ENCODE results near the gene COMMD8. TPM values are rescaled to one million over a fixed set of nuclear protein-coding genes. Genes with fewer than 3 reads are reported as not detected.
"Not testable (repeated sequence)": the region's sequence is repeated elsewhere in the genome, so short reads cannot be mapped to it uniquely, and the experiment has no call there.

The COMMD8 gene
- total RNA-seq, result 10 to 100 TPM; 16.7 to 19.1 TPM
- long read RNA-seq, donor 1, transcript COMMD8-201 (5 exons, 1,469 nt), result major isoform, 5 of 6 reads
- long read RNA-seq, donor 1, partial matches to known transcripts, result 0 of 6 reads
- long read RNA-seq, donor 1, other reads (novel, unspliced or antisense), result 1 of 6 reads
- long read RNA-seq, donor 2, transcript COMMD8-201 (5 exons, 1,469 nt), result major isoform, 51 of 56 reads
- long read RNA-seq, donor 2, partial matches to known transcripts, result 2 of 56 reads
- long read RNA-seq, donor 2, other reads (novel, unspliced or antisense), result 3 of 56 reads

DNA sequence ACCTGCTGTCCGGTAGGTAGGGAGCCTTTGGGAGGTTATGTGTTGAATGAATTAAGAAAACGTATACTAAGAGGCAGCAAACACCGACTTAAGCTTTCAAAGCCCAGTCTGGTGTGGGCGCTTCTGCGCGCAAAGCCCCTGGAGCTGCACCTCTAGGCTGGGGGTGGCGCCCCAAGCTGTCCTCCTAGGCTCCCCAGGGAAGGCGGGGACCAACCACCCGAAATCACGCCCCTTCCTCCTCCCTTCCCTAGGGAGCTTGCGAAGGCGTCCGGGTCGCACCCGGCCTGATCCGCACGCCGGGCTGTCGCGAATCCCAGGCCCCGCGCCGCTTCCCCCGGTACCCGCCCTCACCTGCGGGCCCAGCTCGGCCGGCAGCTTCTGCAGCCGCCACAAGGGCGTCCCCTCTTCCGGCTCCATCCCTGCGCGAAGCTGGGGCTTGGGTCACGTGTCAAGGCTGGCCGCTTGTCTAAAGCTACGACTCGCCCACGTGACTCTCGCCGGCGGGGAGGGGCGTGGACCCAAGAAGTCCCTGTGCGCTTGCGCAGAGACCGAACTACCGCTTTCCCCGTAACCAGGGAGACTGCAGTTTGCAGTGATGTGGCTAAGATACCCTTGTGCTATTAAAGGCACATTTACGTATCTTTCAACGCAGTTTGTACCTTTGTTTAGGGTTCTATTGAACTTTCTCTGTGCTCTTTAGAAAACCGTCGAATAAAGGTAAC is at the start of gene COMMD8:
TSS of gene COMMD8 (minus strand) at position 468 of the 722 bp plus-strand sequence. CDS start at position 417, 51 bp downstream.
- intact Hi-C loops (cut with DNase I), result no loop called here
- peak; percentile 99 for DNase-seq (ENCODE audit: low spot score)

DNA sequence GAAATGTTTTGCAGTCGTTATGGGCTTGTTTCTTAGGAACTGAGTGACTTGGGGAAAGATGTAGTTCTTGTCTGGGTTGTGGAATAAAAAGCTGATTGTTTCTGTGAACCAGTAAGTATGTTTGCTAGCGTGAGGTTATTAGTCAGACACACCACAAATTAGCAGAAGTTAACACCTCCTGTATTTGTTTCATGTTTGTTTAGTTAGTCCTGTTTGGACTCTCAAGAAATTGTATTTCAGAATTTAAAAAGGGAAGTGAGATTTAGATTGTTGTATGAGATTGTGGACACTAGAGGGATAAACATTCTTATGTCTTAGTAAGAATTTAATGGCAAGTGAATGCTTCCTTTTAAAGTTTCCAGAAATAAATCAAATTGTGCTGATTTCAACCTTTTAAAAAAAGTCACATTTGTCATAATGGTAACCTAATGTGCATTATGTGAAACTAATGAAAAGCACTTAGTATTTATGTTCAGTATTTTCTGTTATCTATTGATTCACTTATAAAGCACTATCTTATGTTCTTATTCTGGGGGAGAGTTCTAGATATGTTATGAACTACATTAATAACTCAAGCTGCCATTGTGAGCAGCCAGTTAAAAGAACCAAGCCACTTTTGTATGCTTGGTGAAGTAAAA is 47.1 kb upstream of the COMMD8 start:
- intact Hi-C loops (cut with DNase I), result no loop called here
- no peak for DNase-seq (ENCODE audit: low spot score)

DNA sequence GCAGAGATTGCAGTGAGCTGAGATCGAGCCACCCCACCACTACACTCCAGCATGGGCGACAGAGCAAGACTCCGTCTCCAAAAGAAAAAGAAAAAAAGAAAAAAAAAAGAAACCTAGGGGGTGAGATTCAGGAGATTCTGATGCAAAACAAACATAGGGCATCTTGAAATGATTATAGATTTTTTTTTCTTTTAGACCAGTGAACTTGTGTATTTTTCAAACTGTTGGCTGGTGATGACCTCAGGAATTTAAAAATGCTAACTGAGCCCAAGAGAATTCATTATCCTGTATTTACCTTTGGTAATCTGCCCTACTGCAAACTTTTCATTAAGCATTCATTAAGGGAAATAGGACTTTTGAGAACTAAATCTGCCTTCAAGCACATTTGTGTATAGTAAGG is 42.2 kb upstream of the COMMD8 start:
- intact Hi-C loops (cut with DNase I), result no loop called here
- no peak for DNase-seq (ENCODE audit: low spot score)

DNA sequence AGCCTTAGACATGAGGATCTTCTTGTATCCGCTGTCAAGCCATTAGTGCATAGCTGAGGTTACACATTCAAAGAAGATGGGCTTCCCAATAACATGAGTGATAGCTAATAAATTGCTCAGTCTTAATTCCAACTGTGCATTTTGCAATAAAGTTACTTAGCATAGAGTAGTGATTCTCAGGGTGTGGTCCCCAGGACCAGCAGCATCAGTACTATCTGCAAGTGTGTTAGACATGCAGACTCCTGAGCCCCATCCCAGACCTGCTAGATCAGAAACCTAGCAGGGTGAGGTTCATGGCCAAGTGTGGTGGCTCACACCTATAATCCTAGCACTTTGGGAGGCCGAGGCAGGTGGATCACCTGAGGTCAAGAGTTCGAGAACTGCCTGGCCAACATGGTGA is 41.6 kb upstream of the COMMD8 start:
- intact Hi-C loops (cut with DNase I), result no loop called here
- DNase-seq (ENCODE audit: low spot score), result no peak

DNA sequence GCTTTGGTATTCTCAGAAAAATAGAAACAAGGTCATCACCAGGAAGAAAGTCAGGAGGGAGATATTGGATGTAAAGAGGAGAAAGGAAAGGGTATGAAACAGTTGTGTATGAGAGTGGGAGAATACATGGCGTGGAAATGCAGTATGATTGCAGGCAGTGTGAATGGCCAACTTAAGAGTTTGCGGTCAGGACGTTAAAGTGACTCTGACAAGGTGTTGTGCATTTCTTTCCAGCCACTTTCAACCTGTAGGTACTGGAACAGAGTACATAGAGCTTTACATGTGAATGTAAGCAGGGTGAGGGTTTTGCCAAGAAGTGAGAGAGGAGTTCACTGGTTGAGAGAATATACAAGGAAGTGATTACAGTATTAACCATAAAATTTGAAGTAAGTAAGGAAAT is 37.3 kb upstream of the COMMD8 start:
- DNase-seq (ENCODE audit: low spot score), result no peak

DNA sequence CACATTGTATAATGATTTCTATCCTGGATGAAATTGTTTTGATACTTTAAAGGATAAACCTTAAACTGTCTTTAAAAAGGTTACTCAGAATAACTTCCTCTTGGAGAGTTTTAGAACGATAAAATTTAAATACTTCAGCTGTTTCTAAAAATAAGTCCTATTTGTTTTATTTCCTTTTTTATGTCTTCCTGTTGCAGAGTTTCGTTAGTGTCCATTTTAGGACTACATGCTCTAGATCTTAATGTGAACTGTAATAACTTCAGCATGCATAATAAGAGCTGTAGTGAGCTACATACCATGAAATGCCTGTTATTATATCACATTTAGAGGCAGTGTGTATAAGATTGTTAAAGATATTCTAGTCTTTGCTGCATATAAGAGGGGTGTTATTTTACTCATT is 36.2 kb upstream of the COMMD8 start:
- intact Hi-C loops (cut with DNase I), result no loop called here

More for the DNA sequence above, 37.3 kb upstream of the COMMD8 start:
- intact Hi-C loops (cut with DNase I), result no loop called here

DNA sequence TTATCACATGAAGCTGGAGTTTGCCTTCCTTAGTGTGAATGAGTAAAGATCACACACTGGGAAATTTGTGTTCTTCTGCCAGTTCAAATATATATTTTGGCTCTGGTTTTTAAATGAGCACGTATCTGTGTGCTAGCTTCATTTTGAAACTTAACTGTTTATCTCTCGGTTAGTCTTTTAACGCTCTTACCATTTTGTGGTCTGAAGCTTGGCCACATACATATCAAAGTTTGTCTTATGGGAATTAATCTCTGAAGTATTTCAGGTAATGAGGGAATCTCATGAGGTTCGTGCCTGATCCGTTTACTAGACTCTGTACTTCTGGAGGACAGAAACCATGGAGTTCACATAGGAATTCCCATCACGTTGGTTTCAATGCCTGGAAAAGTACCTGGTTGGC is 35.4 kb upstream of the COMMD8 start:
- intact Hi-C loops (cut with DNase I), result no loop called here
- no peak for DNase-seq (ENCODE audit: low spot score)

More for the DNA sequence above, 36.2 kb upstream of the COMMD8 start:
- DNase-seq (ENCODE audit: low spot score), result no peak

DNA sequence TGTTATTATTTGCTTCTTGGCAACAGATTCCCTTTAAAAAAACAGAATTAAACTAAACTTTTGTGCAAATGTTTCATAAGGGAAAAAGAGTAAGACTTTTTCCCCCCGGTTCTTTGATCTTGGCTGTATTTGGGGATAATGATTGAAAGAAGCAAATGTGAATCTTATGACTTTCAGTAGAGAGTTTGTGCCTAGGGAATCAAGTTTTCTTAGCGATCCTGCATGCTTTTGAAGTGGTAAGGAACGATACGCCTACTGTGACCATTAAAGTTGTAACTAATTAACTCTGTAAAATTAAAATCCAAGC is 30.6 kb upstream of the COMMD8 start:
- no peak for DNase-seq (ENCODE audit: low spot score)
- intact Hi-C loops (cut with DNase I), result no loop called here

DNA sequence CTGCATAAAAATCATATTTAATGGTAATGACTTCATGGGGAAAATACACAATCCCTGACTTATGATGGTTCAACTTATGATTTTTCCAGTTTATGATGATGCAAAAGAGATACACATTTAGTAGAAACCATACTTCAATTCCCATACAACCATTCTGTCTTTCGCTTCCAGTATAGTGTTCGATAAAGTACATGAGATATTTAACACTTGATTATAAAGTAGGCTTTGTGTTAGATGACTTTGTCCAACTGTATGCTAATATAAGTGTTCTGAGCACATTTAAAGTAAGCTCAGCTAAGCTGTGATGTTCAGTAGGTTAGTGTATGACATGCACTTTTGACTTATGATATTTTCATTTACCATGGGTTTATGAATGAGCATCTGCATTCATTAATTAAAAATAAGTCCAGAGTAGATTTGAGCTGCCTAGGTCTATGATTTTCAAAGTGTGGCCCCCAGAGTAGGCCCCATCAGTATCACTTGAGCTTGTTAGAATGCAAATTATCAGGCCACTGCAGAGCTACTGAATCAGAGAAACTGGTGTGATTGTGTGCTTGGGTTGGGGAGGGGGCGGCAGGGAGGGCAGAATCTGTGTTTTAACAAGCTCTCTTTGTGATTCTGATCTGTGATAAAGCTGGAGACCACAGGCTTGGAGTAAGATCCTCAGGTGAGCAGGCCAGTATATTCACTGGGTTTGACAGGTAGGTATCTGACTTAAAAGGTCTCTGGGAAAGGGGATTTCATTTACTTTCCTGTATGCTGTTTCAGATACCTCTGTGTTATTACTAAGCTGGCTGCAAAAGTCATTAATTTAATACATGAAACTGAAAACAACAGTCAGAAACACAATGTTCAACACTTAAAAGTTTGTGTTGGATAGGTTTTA is 30.0 kb upstream of the COMMD8 start:
- intact Hi-C loops (cut with DNase I), result no loop called here
- no peak for DNase-seq (ENCODE audit: low spot score)

DNA sequence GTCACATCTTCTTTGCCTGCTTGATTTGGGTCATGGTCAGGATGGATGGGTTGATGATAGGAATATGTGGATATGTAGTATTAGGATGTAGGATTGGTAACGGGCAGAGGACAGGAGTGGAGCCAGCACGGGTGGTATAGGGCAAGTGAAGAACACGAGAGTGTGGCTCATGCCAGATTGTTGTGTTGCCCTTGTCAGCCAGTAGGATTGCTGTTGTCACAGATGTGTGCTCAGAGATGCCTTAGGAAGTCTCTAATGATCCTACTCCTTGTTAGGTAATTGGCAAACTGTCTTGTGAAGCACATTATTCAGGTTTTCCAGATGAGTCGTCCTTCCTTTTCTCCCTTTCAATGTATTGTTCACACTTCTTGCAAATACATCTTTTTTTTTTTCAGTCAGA is 27.0 kb upstream of the COMMD8 start:
- intact Hi-C loops (cut with DNase I), result no loop called here

DNA sequence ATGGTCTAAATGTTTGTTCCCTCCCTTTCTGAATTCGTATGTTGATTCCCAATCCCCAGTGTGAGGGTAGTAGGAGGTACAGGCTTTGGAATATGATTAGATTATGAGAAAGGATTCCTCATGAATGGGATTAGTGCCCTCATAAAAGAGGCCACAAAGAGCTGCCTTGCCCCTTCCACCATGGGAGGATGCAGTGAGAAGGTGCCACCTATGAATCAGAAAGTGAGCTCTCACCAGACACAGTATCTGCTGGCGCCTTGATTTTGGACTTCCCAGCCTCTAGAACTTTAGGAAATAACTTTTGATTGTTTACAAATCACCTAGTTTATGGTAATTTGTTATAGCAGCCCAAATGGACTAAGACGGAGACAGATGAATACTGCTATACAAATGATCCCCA is 25.2 kb upstream of the COMMD8 start:
- DNase-seq (ENCODE audit: low spot score), result no peak
- intact Hi-C loops (cut with DNase I), result no loop called here

More for the DNA sequence above, 27.0 kb upstream of the COMMD8 start:
- DNase-seq (ENCODE audit: low spot score), result no peak

DNA sequence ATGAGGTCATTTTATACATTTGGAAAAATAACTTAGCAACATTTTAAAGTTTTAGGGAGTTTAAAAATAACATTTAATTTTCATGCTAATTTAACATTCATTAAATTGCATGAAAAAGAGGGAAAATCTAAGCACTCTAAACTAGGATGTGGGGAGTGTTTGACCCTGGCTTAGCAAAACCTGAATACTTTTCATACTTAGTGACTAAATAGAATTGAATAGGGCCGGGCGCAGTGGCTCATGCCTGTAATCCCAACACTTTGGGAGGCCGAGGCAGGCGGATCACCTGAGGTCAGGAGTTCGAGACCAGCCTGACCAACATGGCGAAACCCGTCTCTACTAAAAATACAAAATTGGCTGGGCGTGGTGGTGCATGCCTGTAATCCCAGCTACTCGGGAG is 23.2 kb upstream of the COMMD8 start:
- intact Hi-C loops (cut with DNase I), result not testable (repeated sequence)

DNA sequence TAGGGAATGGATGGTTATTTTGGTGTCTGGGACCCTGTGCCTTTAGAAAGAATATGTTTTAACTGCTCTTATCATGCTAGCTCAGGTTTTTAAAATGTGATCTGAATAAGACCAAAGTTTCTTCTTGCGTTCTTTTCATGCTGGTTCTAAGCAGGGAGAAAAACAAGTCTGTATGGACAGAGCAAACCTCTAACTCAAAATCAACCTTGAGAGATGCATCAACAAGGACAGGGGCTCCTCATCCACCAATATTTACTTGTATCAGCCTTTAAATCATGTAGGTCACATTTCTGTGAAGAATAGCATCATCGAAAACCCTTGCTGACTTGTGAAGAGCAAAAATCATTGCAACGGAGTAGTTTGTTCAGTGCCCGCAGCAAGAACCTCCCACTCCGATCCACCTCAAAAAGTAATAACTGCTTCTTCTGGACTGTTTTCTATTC is 22.8 kb upstream of the COMMD8 start:
- no peak for DNase-seq (ENCODE audit: low spot score)
- intact Hi-C loops (cut with DNase I), result no loop called here

More for the DNA sequence above, 23.2 kb upstream of the COMMD8 start:
- DNase-seq (ENCODE audit: low spot score), result not testable (repeated sequence)

DNA sequence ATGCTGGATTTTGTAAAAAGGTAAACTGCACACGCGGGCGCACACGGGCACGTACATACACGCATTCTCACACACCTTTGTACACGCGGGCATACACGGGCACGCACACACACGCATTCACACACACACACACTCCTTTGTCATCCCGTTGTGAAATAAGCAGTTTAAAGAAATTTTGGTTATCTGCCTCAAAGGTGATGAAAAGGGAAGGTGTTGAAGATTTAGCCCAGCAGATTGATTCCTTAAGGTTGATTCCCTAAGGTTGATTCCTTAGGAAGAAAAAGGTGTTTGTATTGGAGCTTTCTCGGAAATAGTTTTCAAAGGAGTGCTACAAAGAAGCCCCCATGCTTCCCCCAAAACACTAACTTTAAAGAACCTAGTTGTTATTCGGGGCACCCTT is 22.3 kb upstream of the COMMD8 start:
- DNase-seq (ENCODE audit: low spot score), result no peak
- intact Hi-C loops (cut with DNase I), result no loop called here

DNA sequence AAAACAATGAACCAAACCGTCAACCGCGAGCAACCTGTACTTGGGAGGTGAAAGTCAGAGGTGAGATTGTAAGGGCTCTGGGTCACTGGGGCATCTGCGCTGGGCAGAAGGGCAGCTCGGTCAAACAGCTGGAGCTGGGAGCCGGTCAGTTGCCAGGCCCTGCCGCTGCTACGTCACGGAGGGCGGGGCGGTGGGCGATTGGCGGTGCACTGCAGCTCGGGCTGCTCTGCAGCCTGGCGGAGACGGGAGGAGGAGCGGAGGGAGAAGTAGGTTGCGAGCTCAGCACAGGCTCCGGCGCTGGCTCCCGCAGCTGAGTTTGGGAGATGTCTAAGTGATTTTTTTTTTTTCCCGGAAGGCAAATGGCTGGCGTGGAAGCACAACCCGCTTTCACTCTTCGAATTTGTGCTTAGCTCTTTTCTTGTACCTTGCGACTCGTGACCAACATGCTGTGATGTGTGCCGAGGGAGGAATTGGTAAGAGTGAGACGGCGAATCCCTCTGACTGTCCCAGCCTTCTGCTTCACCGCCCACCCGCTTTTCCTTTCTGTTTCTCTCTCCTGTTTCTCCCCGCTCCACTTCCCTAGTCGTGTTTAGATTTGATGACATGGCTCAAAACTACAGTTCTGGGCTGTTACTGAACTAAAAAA is 21.7 kb upstream of the COMMD8 start, which contains the start of gene ATP10D:
TSS of gene ATP10D (plus strand) at position 229 of the 646 bp plus-strand sequence. CDS start 27,266 bp downstream, outside the sequence.
- DNase-seq (ENCODE audit: low spot score), result peak; percentile 98
- intact Hi-C loops (cut with DNase I), result no loop called here

DNA sequence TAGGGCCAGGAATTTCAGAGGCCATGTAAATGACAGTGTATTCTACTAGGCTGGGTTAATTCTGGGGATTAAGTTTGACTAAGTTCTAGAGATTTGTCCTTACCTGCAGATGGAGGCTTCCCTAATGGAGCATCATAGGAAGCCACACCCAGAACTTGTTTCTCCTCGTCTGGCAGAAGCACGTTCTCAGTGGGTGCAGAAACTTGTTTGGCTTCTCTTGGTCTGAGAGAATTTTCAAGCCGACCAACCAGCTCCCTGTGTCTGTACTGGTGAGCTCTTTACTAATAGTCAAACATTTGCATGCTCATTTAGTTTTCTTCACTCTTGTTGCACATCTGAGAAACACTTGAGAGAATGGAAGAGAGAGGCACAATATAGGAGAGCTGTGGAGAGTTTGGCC is 20.7 kb upstream of the COMMD8 start:
- no peak for DNase-seq (ENCODE audit: low spot score)

DNA sequence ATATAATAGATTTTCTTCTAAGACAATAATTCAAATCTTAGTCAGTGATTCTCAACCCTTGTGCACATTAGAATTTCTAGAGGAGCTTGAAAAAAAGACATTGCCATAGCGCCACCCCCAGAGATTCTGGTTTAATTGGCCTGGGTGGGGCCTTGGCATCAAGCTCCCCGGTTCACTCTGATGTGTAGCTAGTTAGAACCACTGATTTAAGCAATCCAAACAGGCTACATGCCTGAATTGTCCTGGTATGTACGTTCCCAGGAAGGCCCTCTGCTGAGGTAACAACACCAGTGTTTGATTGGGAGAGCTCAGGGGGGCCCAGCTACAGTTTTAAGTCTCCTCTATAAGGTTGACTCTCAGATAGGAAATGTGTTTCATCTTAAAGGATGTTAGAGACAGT is 20.2 kb upstream of the COMMD8 start:
- no peak for DNase-seq (ENCODE audit: low spot score)
- intact Hi-C loops (cut with DNase I), result no loop called here

More for the DNA sequence above, 20.7 kb upstream of the COMMD8 start:
- intact Hi-C loops (cut with DNase I), result no loop called here

DNA sequence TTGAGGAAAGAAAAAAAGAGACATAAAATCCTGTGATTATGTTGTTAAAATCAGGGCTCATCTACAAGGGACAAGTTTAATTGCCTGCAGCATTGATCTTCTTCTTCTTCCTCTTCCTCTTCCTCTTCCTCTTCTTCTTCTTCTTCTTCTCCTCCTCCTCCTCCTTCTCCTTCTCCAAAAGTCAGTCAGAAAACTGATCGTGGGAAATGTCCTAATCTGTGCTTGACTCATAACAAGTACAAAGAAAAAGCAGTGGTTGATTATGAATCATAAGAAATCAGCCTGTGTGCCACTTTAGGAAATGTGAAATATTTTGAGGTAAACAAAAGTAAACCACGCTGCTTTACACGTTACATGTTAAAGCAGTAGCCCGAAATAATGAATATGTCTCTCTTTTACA is 18.8 kb upstream of the COMMD8 start:
- intact Hi-C loops (cut with DNase I), result no loop called here
- no peak for DNase-seq (ENCODE audit: low spot score)

DNA sequence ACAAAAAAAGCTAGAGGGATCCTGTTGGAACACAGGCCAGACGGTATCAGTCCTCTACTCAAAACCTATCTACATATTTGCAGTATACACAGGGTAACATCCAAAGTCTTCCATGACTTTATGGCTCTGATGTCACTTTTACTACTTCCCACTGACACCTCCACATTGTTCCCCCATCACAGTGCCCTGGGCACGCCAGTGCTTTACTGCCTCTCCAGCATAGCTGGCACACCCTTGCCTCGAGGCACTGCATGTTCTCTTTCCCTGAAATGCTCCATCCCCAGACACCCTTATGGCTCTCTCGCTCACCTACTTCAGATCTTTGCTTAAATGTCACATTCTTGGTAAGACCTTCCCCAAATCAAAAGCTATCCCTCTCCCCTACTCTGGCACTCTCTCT is 15.3 kb upstream of the COMMD8 start:
- intact Hi-C loops (cut with DNase I), result no loop called here
- no peak for DNase-seq (ENCODE audit: low spot score)

All from posterior vena cava (tissue), 2 donors.